ENCODE data around the gene NXPE3. TPM values are rescaled to one million over a fixed set of nuclear protein-coding genes. Genes with fewer than 3 reads are reported as not detected.

NXPE3 gene
- total and polyA plus RNA-seq, 10 of the 15 experiments (the other 5 are each of a cell fraction or from before 2014, with no cell fraction given) = 2.0 to 8.7 (median 5.2) TPM

- peak; percentile 36 to 67; a peak in 2 of 4 replicates for TF ChIP-seq BHLHE40 (IDR thresholded peaks at IDR 0.05; ENCODE audit: borderline replicate concordance in 1 of 2, low read depth in 2 of 2, low read length in 1 of 2)
- no peak for TF ChIP-seq CHD1 (IDR thresholded peaks at IDR 0.05; ENCODE audit: low read depth, low read length)
- 0 out of 2 replicates have a peak, but pooled peaks have one; percentile 47 for TF ChIP-seq TAF1 (IDR thresholded peaks at IDR 0.05; ENCODE audit: borderline replicate concordance, low read depth, low read length)
- no peak for TF ChIP-seq BRCA1 (IDR thresholded peaks at IDR 0.05; ENCODE audit: low read depth, low read length)
- TF ChIP-seq ZNF622 (IDR thresholded peaks at IDR 0.05) = no peak
- no peak for TF ChIP-seq SREBF1 (IDR thresholded peaks at IDR 0.05; ENCODE audit: low read length)
- TF ChIP-seq ZNF687 (IDR thresholded peaks at IDR 0.05) = peak; percentile 78
- no peak for TF ChIP-seq BCL3 (IDR thresholded peaks at IDR 0.05; ENCODE audit: borderline replicate concordance, insufficient read depth, low read depth, low read length, poor library complexity, severe bottlenecking)
- TF ChIP-seq RELB (IDR thresholded peaks at IDR 0.05; ENCODE audit: low read depth) = no peak
- no peak for TF ChIP-seq IRF5 (IDR thresholded peaks at IDR 0.05; ENCODE audit: borderline replicate concordance)
- peak; percentile 43; the same call in 1 of the 2 replicates for TF ChIP-seq TBL1XR1 (IDR thresholded peaks at IDR 0.05; ENCODE audit: low read depth, low read length)
These were observed 49.9 kb downstream of the NXPE3 start (continued) for GRCh38 chr3:101828691-101829436.
